H9 (cell line): ENCODE data around the gene AOC1. TPM values are rescaled to one million over a fixed set of nuclear protein-coding genes. Genes with fewer than 3 reads are reported as not detected.
A peak's percentile ranks its signal among the peaks of the same experiment; 100 is the strongest.

Experiments used
- DNase-seq: peaks from one replicate; pipeline ENCODE4 v3.0.0-alpha.2; 2017
- H2AFZ ChIP-seq: one replicate; pipeline ENCODE4 v1.6.1; 2013; ENCODE audit warnings: mild to moderate bottlenecking, low read length, control low read depth, moderate library complexity
- H2AK5ac ChIP-seq: 2 replicates; pipeline ENCODE4 v1.6.1; 2013; ENCODE audit warnings: low read length, control low read depth, mixed read lengths; ENCODE audit not compliant: insufficient read length
- H2BK120ac ChIP-seq: one replicate; pipeline ENCODE4 v1.6.1; 2013; ENCODE audit warnings: low read depth, mild to moderate bottlenecking, low read length, control low read depth, inconsistent platforms; ENCODE audit not compliant: poor library complexity, severe bottlenecking
- H2BK12ac ChIP-seq: 2 replicates; pipeline ENCODE4 v1.6.1; 2013; ENCODE audit warnings: low read length, control low read depth, mixed read lengths, low read depth; ENCODE audit not compliant: insufficient read length
- H2BK15ac ChIP-seq: 2 replicates; pipeline ENCODE4 v1.6.1; 2013; ENCODE audit warnings: low read depth, low read length, control low read depth
- H2BK20ac ChIP-seq: one replicate; pipeline ENCODE4 v1.6.1; 2013; ENCODE audit warnings: low read depth, mild to moderate bottlenecking, low read length, control low read depth, inconsistent platforms; ENCODE audit not compliant: poor library complexity, severe bottlenecking
- H2BK5ac ChIP-seq: 2 replicates; pipeline ENCODE4 v1.6.1; 2013; ENCODE audit warnings: low read length, control low read depth, mixed read lengths; ENCODE audit not compliant: insufficient read length
- H3K14ac ChIP-seq: 2 replicates; pipeline ENCODE4 v1.6.1; 2013; ENCODE audit warnings: low read length, control low read depth; ENCODE audit not compliant: insufficient read depth
- H3K18ac ChIP-seq: 2 replicates; pipeline ENCODE4 v1.6.1; 2013; ENCODE audit warnings: low read depth, mild to moderate bottlenecking, mixed read lengths, low read length, control low read depth; ENCODE audit not compliant: insufficient read length
- H3K23ac ChIP-seq: 2 replicates; pipeline ENCODE4 v1.6.1; 2013; ENCODE audit warnings: low read length, control low read depth, mixed read lengths, low read depth; ENCODE audit not compliant: insufficient read length
- H3K23me2 ChIP-seq: 2 replicates; pipeline ENCODE4 v1.6.1; 2013; ENCODE audit warnings: low read depth, mild to moderate bottlenecking, mixed read lengths, low read length, control low read depth; ENCODE audit not compliant: insufficient read length, poor library complexity, severe bottlenecking
- H3K27ac ChIP-seq: 2 replicates; pipeline ENCODE4 v1.5.1; 2013; ENCODE audit warnings: low read length, control low read depth, mixed read lengths, low read depth; ENCODE audit not compliant: insufficient read length
- H3K27me3 ChIP-seq: 2 replicates; pipeline ENCODE4 v1.6.1; 2013; ENCODE audit warnings: low read length, control low read depth, inconsistent platforms; ENCODE audit not compliant: insufficient read depth
- H3K4ac ChIP-seq: 2 replicates; pipeline ENCODE4 v1.6.1; 2013; ENCODE audit warnings: low read depth, mild to moderate bottlenecking, control low read depth, inconsistent platforms, low read length, moderate library complexity
- H3K4me1 ChIP-seq: 2 replicates; pipeline ENCODE4 v1.6.1; 2013; ENCODE audit warnings: low read length, control low read depth, inconsistent platforms; ENCODE audit not compliant: insufficient read depth
- H3K4me2 ChIP-seq: 2 replicates; pipeline ENCODE4 v1.6.1; 2013; ENCODE audit warnings: low read length, control low read depth, mixed read lengths; ENCODE audit not compliant: insufficient read length, insufficient read depth
- H3K56ac ChIP-seq: 2 replicates; pipeline ENCODE4 v1.6.1; 2013; ENCODE audit warnings: low read depth, mild to moderate bottlenecking, mixed read lengths, low read length, control low read depth; ENCODE audit not compliant: insufficient read length
- H3K79me1 ChIP-seq: 2 replicates; pipeline ENCODE4 v1.6.1; 2013; ENCODE audit warnings: low read depth, mild to moderate bottlenecking, moderate library complexity, low read length, control low read depth, inconsistent platforms; ENCODE audit not compliant: insufficient read depth, poor library complexity, severe bottlenecking
- H3K79me2 ChIP-seq: 2 replicates; pipeline ENCODE4 v1.6.1; 2013; ENCODE audit warnings: low read length, control low read depth, inconsistent platforms; ENCODE audit not compliant: insufficient read depth
- H3K9ac ChIP-seq: 2 replicates; pipeline ENCODE4 v1.6.1; 2013; ENCODE audit warnings: low read length, control low read depth, mixed read lengths; ENCODE audit not compliant: insufficient read length; ENCODE audit errors: extremely low read depth
- H3K9me3 ChIP-seq: one replicate; pipeline ENCODE4 v1.6.1; 2013; ENCODE audit warnings: low read depth, low read length, inconsistent platforms; ENCODE audit not compliant: control insufficient read depth
- H3T11ph ChIP-seq: one replicate; pipeline ENCODE4 v1.6.1; 2013; ENCODE audit warnings: mild to moderate bottlenecking, low read length, control low read depth, inconsistent platforms
- H4K20me1 ChIP-seq: one replicate; pipeline ENCODE4 v1.6.1; 2013; ENCODE audit not compliant: control insufficient read depth, insufficient read length, insufficient read depth
- H4K5ac ChIP-seq: 2 replicates; pipeline ENCODE4 v1.6.1; 2013; ENCODE audit warnings: low read depth, mild to moderate bottlenecking, mixed read lengths, low read length, control low read depth; ENCODE audit not compliant: insufficient read length
- H4K8ac ChIP-seq: replicated peaks from 2 replicates; pipeline ENCODE4 v1.6.1; 2013; ENCODE audit warnings: low read length, control low read depth, mixed read lengths, low read depth; ENCODE audit not compliant: insufficient read length
- H4K91ac ChIP-seq: 2 replicates; pipeline ENCODE4 v1.6.1; 2013; ENCODE audit warnings: low read depth, mild to moderate bottlenecking, moderate library complexity, mixed read lengths, low read length, control low read depth; ENCODE audit not compliant: insufficient read length
- H3K27ac Mint-ChIP-seq, 3 experiments: 2 replicates in 2 of 3; 3 replicates in 1 of 3; pipeline ENCODE4 v1.8.0; 2020 to 2021; ENCODE audit warnings: mixed read lengths in 3 of 3, mild to moderate bottlenecking in 1 of 3, moderate library complexity in 1 of 3
- H3K27me3 Mint-ChIP-seq: 2 replicates; pipeline ENCODE4 v1.8.0; 2021; ENCODE audit warnings: low read depth, mild to moderate bottlenecking, moderate library complexity, mixed read lengths
- H3K36me3 Mint-ChIP-seq, 3 experiments: 2 replicates in 2 of 3; 3 replicates in 1 of 3; pipeline ENCODE4 v1.8.0; 2020 to 2021; ENCODE audit warnings: low read depth in 3 of 3, mixed read lengths in 3 of 3; ENCODE audit not compliant: insufficient read depth in 1 of 3
- H3K4me1 Mint-ChIP-seq, 2 experiments: 2 replicates each; pipeline ENCODE4 v1.8.0; 2020; ENCODE audit warnings: mixed read lengths in 2 of 2
- H3K4me3 Mint-ChIP-seq, 2 experiments: 2 replicates in 1 of 2; 3 replicates in 1 of 2; pipeline ENCODE4 v1.8.0; 2020 to 2021; ENCODE audit warnings: mild to moderate bottlenecking in 2 of 2, mixed read lengths in 2 of 2, moderate library complexity in 1 of 2
- H3K9me3 Mint-ChIP-seq, 2 experiments: 2 replicates in 1 of 2; 3 replicates in 1 of 2; pipeline ENCODE4 v1.8.0; 2020; ENCODE audit warnings: mild to moderate bottlenecking in 2 of 2, mixed read lengths in 2 of 2, moderate library complexity in 1 of 2
- CTCF ChIP-seq: fragments of 200-600 bp; sonication (generic); conservative IDR thresholded peaks from 3 replicates; pipeline ENCODE4 v1.8.0; 2021; ENCODE audit warnings: antibody characterized with exemption, mild to moderate bottlenecking
- WGBS: extraction: QIAGEN DNeasy Blood & Tissue Kit; methylation state at CpG from one replicate; pipeline ENCODE4 v1.1.7; 2013; ENCODE audit warnings: missing lambda C conversion rate, low lambda C conversion rate, mixed read lengths; ENCODE audit not compliant: insufficient read length; ENCODE audit errors: extremely low coverage; 5-methylcytosine and 5-hydroxymethylcytosine counted together
- total RNA-seq: library from RNA; stranded (reverse); gene quantifications from 2 replicates; pipeline ENCODE4 v1.2.1, GENCODE V29; 2021

The AOC1 gene
- total RNA-seq, 1 experiment from 2014 or later = 0.28 TPM

- DNase-seq = no peak
- Histone ChIP-seq H4K20me1 (no peaks in the 10 kb centered on the region), H3K14ac (no peak overlapping the region), H3K4me1 (no peaks in the 10 kb centered on the region), H2AK5ac (no peak overlapping the region), H2AFZ (no peak overlapping the region), H2BK20ac (no peak overlapping the region), H3K23me2 (no peaks in the 10 kb centered on the region), H2BK5ac (no peak overlapping the region), H4K8ac (no peak overlapping the region), H2BK120ac (no peak overlapping the region), H3K9ac (no peak overlapping the region), H2BK12ac (no peak overlapping the region), H2BK15ac (no peak overlapping the region), H3K9me3 (no peaks in the 10 kb centered on the region), H3K27me3 (no peaks in the 10 kb centered on the region), H4K91ac (no peak overlapping the region), H3K18ac (no peak overlapping the region), H3K4me2 (no peak overlapping the region), H4K5ac (no peak overlapping the region), H3T11ph (no peak overlapping the region), H3K79me1 (no peaks in the 10 kb centered on the region), H3K27ac (no peak overlapping the region), H3K4ac (no peak overlapping the region), H3K23ac (no peak overlapping the region), H3K56ac (no peak overlapping the region), H3K79me2 (no peaks in the 10 kb centered on the region)
- Mint-ChIP-seq H3K36me3 (no peaks in the 10 kb centered on the region), H3K4me1 (peaks cover 6 to 20% of the 10 kb centered on the region in 2 experiments; a peak in 3 of 4 replicates), H3K27me3 (peaks cover 27% of the 10 kb centered on the region), H3K9me3 (no peaks in the 10 kb centered on the region), H3K27ac (peak overlapping the region in 1 of 3 experiments; percentile 36; a peak in 1 of 7 replicates), H3K4me3 (no peak overlapping the region)
- no CpG with 5 or more reads among the region's 20 CpGs for WGBS
- TF ChIP-seq CTCF = no peak
Observed at GRCh38 chr7:150824379-150825177, 27.7 kb upstream of the AOC1 start.
